Calu3 (cell line): ENCODE measurements around the gene IGF1R. TPM values are rescaled to one million over a fixed set of nuclear protein-coding genes. Genes with fewer than 3 reads are reported as not detected.

ENCODE experiments used
- BruUV-seq: library from RNA; stranded (reverse); fragments of 400-500 nt; replicated peaks from 2 replicates; lab custom pipeline; 2021; lab: Mats Ljungman, UMichigan
- CTCF ChIA-PET: fragments of 300-600 bp; sonication (Branson Sonifier 250); formaldehyde crosslinking; loops from one replicate; lab custom pipeline; 2022; ENCODE audit warnings: antibody characterized with exemption; lab: Charles Lee
- DNase-seq: peaks from one replicate; pipeline ENCODE4 v3.0.0; 2022
- H3K27ac Mint-ChIP-seq: one replicate; pipeline ENCODE4 v1.8.0; 2022; ENCODE audit warnings: mixed read lengths; ENCODE audit not compliant: unreplicated experiment
- H3K27me3 Mint-ChIP-seq: one replicate; pipeline ENCODE4 v1.8.0; 2022; ENCODE audit warnings: mixed read lengths; ENCODE audit not compliant: unreplicated experiment
- H3K36me3 Mint-ChIP-seq: one replicate; pipeline ENCODE4 v1.8.0; 2022; ENCODE audit warnings: mild to moderate bottlenecking, moderate library complexity, mixed read lengths; ENCODE audit not compliant: insufficient read depth, unreplicated experiment
- H3K4me1 Mint-ChIP-seq: one replicate; pipeline ENCODE4 v1.8.0; 2022; ENCODE audit warnings: mild to moderate bottlenecking, low read depth, mixed read lengths; ENCODE audit not compliant: unreplicated experiment
- H3K4me3 Mint-ChIP-seq: one replicate; pipeline ENCODE4 v1.8.0; 2022; ENCODE audit warnings: mild to moderate bottlenecking, low read depth, moderate library complexity, mixed read lengths; ENCODE audit not compliant: unreplicated experiment
- H3K9me3 Mint-ChIP-seq: one replicate; pipeline ENCODE4 v1.8.0; 2022; ENCODE audit warnings: low read depth, mixed read lengths; ENCODE audit not compliant: unreplicated experiment
- CTCF ChIP-seq: fragments of 200-600 bp; IDR thresholded peaks from one replicate; pipeline ENCODE4 v1.8.0; 2022; ENCODE audit warnings: antibody characterized with exemption; ENCODE audit not compliant: unreplicated experiment
- intact Hi-C: fragments of 100-400 bp; cut with micrococcal nuclease; formaldehyde crosslinking; loops from one replicate; pipeline ENCODE4 v1.10.0; 2022; ENCODE audit not compliant: unreplicated experiment
- total RNA-seq: library from RNA; stranded (reverse); gene quantifications from 2 replicates; pipeline ENCODE4 v1.2.3, GENCODE V29; 2022

Gene IGF1R
- total RNA-seq, 1 experiment from 2014 or later, result 73.9 TPM

DNA sequence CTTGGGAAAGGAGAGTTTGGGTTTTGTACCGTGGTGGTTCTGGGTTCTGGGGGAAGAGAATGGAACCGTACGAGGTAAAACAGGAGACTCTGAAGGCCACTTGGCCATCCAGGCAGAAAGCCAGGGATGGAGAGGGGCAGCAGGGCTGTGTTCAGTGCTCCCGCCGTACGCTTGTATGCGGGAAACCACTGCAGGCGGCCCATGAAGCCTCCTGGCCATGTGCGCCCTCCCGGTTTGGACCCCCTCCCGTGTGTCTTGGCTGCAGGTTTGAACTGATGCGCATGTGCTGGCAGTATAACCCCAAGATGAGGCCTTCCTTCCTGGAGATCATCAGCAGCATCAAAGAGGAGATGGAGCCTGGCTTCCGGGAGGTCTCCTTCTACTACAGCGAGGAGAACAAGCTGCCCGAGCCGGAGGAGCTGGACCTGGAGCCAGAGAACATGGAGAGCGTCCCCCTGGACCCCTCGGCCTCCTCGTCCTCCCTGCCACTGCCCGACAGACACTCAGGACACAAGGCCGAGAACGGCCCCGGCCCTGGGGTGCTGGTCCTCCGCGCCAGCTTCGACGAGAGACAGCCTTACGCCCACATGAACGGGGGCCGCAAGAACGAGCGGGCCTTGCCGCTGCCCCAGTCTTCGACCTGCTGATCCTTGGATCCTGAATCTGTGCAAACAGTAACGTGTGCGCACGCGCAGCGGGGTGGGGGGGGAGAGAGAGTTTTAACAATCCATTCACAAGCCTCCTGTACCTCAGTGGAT lies 308.6 kb downstream of the IGF1R start:
- no peak overlapping the region for H3K4me3 Mint-ChIP-seq

GRCh38 chr15:98957655-98958054 lies 309.3 kb downstream of the IGF1R start:
- no peaks in the 10 kb centered on the region for H3K4me1 Mint-ChIP-seq
- H3K36me3 Mint-ChIP-seq, result peaks cover 15% of the 10 kb centered on the region
- CTCF ChIA-PET, result no interaction called here
- no peaks in the 10 kb centered on the region for H3K27me3 Mint-ChIP-seq
- H3K9me3 Mint-ChIP-seq, result peaks cover 4% of the 10 kb centered on the region
- intact Hi-C loops, result no loop called here
- no peak for DNase-seq
- BruUV-seq, result no TSS peak
- no peak overlapping the region for H3K27ac Mint-ChIP-seq
- no peak for TF ChIP-seq CTCF
- H3K4me3 Mint-ChIP-seq, result no peak overlapping the region

More for the DNA sequence above, 308.6 kb downstream of the IGF1R start:
- H3K27me3 Mint-ChIP-seq, result no peaks in the 10 kb centered on the region
- BruUV-seq, result no TSS peak
- H3K36me3 Mint-ChIP-seq, result peaks cover 15% of the 10 kb centered on the region
- H3K4me1 Mint-ChIP-seq, result no peaks in the 10 kb centered on the region
- H3K9me3 Mint-ChIP-seq, result peaks cover 4% of the 10 kb centered on the region
- TF ChIP-seq CTCF, result no peak
- CTCF ChIA-PET, result no interaction called here
- H3K27ac Mint-ChIP-seq, result no peak overlapping the region
- intact Hi-C loops, result no loop called here
- DNase-seq, result no peak

DNA sequence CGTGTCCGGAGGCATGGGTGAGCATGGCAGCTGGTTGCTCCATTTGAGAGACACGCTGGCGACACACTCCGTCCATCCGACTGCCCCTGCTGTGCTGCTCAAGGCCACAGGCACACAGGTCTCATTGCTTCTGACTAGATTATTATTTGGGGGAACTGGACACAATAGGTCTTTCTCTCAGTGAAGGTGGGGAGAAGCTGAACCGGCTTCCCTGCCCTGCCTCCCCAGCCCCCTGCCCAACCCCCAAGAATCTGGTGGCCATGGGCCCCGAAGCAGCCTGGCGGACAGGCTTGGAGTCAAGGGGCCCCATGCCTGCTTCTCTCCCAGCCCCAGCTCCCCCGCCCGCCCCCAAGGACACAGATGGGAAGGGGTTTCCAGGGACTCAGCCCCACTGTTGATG lies 309.7 kb downstream of the IGF1R start:
- Mint-ChIP-seq H3K27me3 (no peaks in the 10 kb centered on the region), H3K9me3 (peaks cover 4% of the 10 kb centered on the region), H3K27ac (no peak overlapping the region), H3K36me3 (peaks cover 15% of the 10 kb centered on the region), H3K4me3 (no peak overlapping the region), H3K4me1 (no peaks in the 10 kb centered on the region)
- intact Hi-C loops, result no loop called here
- CTCF ChIA-PET, result no interaction called here
- BruUV-seq, result TSS peak; percentile 17
- no peak for TF ChIP-seq CTCF
- no peak for DNase-seq

GRCh38 chr15:98958918-98959639 lies 310.7 kb downstream of the IGF1R start:
- CTCF ChIA-PET, result no interaction called here
- DNase-seq, result no peak
- H3K27ac Mint-ChIP-seq, result no peak overlapping the region
- no TSS peak for BruUV-seq
- peaks cover 15% of the 10 kb centered on the region for H3K36me3 Mint-ChIP-seq
- no peak for TF ChIP-seq CTCF
- no peaks in the 10 kb centered on the region for H3K4me1 Mint-ChIP-seq
- intact Hi-C loops, result no loop called here
- no peak overlapping the region for H3K4me3 Mint-ChIP-seq
- H3K27me3 Mint-ChIP-seq, result no peaks in the 10 kb centered on the region
- H3K9me3 Mint-ChIP-seq, result peaks cover 4% of the 10 kb centered on the region
